ENCODE data around the gene SETDB2.

Gene SETDB2, protein sequence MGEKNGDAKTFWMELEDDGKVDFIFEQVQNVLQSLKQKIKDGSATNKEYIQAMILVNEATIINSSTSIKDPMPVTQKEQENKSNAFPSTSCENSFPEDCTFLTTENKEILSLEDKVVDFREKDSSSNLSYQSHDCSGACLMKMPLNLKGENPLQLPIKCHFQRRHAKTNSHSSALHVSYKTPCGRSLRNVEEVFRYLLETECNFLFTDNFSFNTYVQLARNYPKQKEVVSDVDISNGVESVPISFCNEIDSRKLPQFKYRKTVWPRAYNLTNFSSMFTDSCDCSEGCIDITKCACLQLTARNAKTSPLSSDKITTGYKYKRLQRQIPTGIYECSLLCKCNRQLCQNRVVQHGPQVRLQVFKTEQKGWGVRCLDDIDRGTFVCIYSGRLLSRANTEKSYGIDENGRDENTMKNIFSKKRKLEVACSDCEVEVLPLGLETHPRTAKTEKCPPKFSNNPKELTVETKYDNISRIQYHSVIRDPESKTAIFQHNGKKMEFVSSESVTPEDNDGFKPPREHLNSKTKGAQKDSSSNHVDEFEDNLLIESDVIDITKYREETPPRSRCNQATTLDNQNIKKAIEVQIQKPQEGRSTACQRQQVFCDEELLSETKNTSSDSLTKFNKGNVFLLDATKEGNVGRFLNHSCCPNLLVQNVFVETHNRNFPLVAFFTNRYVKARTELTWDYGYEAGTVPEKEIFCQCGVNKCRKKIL

GRCh38 chr13:49443704-49444523, at the start of gene SETDB2, which contains the start of gene CAB39L:
Gene SETDB2 (plus strand): TSS chr13:49444274. CDS start chr13:49451894, 7,620 bp downstream.
Gene CAB39L (minus strand): TSS chr13:49444064. CDS start chr13:49382910, 61,154 bp downstream.
- no peaks in the 10 kb centered on the region for H3K27me3 Mint-ChIP-seq
- peak; percentile 81 for ATAC-seq (ENCODE audit: low read depth)
- peaks cover 4% of the 10 kb centered on the region for H3K36me3 Mint-ChIP-seq
- peak; percentile 92 to 99 for DNase-seq (ENCODE audit: low spot score in 2 of 2)
- H3K27ac Mint-ChIP-seq = peak within 1 kb of the TSS; percentile 96
- H3K9me3 Mint-ChIP-seq = peaks cover 1% of the 10 kb centered on the region
- peaks cover 31% of the 10 kb centered on the region for H3K4me1 Mint-ChIP-seq
- peak within 1 kb of the TSS; percentile 94 for H3K4me3 Mint-ChIP-seq

DNA sequence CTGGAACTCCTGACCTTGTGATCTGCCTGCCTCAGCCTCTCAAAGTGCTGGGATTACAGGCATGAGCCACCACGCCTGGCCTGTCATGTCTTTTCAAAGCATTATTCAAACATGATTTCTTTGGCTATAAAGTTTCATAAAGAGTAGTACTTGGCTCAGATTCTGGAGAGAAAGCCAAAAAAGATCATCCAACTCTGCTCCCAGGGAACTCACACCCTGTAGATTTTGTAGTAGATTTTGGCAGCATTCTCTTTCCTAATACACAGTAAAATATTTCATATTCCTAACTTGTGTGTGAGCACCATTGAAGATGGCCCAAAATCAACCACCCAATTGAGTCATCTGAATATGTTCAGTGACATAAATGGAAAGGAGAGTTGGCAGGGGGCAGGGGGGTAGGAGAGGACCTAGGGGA, 48.6 kb upstream of the SETDB2 start:
- Mint-ChIP-seq H3K27ac (no peak overlapping the region), H3K9me3 (peaks cover 4% of the 10 kb centered on the region), H3K36me3 (peaks cover 4% of the 10 kb centered on the region), H3K4me3 (no peak overlapping the region), H3K4me1 (no peaks in the 10 kb centered on the region), H3K27me3 (no peaks in the 10 kb centered on the region)
- DNase-seq (ENCODE audit: low spot score in 2 of 2) = no peak
- ATAC-seq (ENCODE audit: low read depth) = no peak

DNA sequence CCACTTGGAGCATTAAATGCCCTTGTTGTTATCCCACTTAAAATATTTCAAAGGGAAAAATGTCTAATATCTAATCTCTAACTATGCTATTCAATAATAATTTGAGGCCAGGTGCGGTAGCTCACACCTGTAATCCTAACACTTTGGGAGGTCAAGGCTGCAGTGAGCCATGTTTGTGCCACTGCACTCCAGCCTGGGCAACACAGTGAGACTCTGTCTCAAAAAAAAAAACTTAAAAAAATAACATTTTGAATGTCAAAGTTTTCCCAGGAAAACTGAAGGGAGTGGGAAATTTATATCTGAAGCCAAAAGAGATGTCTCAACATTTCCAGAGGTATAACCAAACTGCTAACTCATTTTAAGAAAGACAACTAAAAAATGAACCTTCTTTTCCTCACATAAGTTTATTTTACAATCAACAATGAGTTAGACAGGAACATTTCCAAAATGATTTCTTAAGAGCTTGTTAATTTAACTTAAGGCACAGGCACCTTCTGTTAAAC, 48.1 kb upstream of the SETDB2 start:
- ATAC-seq (ENCODE audit: low read depth) (no peak), DNase-seq (ENCODE audit: low spot score in 2 of 2) (no peak)
- peaks cover 3% of the 10 kb centered on the region for H3K36me3 Mint-ChIP-seq
- no peaks in the 10 kb centered on the region for H3K4me1 Mint-ChIP-seq
- peaks cover 4% of the 10 kb centered on the region for H3K9me3 Mint-ChIP-seq
- no peaks in the 10 kb centered on the region for H3K27me3 Mint-ChIP-seq
- no peak overlapping the region for H3K27ac Mint-ChIP-seq
- no peak overlapping the region for H3K4me3 Mint-ChIP-seq

DNA sequence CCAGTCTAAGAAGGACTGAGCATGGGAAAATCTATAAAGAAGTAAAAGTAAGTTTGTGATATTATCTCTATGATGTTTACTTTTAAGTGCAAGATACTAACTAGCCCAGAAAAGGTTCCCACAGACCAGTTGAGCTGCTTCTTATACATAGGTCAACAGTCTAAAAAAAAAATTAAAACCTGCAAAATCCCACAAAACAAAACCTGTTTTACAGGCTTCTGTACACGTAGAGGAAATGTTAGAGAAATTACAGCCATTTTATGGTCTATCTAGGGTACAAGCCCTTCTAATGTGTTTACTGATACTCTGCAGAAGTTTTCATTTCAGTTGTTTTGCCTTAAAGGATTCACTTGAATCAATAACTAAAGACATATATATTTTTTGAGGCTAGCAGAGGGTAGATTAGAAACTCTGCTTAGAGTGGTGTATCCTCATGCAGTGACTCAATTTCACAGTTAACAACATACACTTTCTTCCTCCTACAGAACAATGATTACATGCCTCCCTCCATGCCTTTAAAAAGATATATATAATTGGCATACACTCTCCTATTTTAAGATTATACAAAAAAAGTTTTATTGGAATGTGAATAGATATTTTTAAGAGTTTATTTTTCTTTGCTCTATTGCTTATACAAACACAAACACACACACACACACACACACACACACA, 44.1 kb upstream of the SETDB2 start:
- DNase-seq (ENCODE audit: low spot score in 2 of 2) (no peak), ATAC-seq (ENCODE audit: low read depth) (no peak)
- Mint-ChIP-seq H3K4me1 (peaks cover 3% of the 10 kb centered on the region), H3K27ac (no peak overlapping the region), H3K27me3 (no peaks in the 10 kb centered on the region), H3K4me3 (no peak overlapping the region), H3K9me3 (peaks cover 9% of the 10 kb centered on the region), H3K36me3 (peaks cover 11% of the 10 kb centered on the region)

DNA sequence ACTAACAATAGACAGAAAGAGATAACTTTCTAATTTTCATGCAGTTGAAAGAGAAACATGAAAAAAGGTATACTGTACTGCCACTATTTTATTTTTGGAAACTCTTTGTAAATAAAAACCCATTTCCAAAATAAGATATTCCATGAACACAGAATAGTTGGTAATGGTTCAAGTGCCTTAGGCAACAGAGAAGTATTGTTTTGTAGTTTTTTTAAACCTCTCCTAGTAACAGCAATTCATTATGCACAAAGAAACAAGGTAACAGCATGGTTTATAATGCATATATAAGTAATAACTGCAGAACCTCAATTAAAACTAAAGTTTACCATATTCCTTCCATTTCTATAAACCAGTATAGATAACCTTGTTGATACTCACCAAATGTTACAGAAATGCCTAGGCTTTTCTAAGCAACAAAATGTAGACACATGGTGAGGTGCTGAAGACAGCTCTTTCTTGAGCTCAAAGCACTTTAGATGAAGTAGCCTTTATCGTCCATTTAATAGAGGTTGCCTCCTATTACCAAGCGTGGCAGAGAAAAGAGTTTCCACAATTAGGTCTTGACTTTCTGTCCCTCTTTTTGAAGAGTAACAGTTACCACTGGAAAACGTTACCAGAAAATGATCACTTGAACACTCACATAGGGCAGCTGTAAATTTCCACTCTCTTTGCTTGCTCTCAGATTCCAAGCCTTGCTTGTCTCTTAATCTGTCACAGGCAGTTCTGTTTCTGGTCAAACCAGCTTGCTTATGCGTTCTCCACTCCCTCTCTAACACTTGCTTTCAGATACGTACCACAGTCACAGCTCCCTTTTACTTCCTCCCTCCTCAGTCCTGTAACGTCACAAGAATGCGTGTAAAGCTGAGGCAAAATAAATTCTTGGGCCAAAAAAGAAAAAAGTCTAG, 43.1 kb upstream of the SETDB2 start:
- Mint-ChIP-seq H3K4me3 (peak overlapping the region; percentile 36), H3K36me3 (peaks cover 20% of the 10 kb centered on the region), H3K4me1 (peaks cover 3% of the 10 kb centered on the region), H3K9me3 (peaks cover 16% of the 10 kb centered on the region), H3K27me3 (peaks cover 2% of the 10 kb centered on the region), H3K27ac (peak overlapping the region; percentile 51)
- DNase-seq (ENCODE audit: low spot score in 2 of 2) (peak in 1 of 2 donors; percentile 3), ATAC-seq (ENCODE audit: low read depth) (peak; percentile 80)

DNA sequence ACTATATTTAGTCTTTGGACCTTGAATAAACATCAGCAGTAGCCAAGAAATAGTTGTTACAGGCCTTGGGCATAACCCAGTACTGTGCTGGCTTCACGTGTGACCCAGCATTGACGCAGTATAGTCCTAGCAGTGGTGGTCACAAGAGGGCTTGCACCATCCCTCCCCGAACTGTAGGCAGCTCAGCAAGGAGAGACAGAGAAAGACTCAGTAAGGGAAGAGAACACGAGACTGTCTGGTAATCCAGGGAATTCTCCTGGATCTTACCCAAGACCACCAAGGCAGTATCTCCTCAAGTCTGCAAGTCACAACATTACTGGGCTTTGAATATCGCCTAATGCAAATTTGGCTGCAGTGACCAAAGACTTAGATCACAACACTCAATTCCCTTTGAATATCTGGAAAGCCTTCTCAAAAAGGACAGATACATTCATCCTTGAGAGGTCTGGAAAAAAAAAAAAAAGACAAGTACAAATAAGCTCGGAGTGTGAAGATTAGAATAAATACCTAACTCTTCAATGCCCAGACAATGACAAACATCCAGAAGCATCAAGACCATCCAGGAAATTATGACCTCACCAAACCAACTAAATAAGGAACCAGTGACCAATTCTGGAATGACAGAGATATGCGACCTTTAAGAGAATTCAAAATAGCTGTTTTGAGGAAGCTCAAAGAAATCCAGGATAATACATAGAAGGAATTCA, 39.9 kb upstream of the SETDB2 start:
- Mint-ChIP-seq H3K4me1 (peaks cover 3% of the 10 kb centered on the region), H3K27ac (no peak overlapping the region), H3K27me3 (peaks cover 2% of the 10 kb centered on the region), H3K9me3 (peaks cover 16% of the 10 kb centered on the region), H3K36me3 (peaks cover 25% of the 10 kb centered on the region), H3K4me3 (no peak overlapping the region)
- no peak for DNase-seq (ENCODE audit: low spot score in 2 of 2)
- no peak for ATAC-seq (ENCODE audit: low read depth)

DNA sequence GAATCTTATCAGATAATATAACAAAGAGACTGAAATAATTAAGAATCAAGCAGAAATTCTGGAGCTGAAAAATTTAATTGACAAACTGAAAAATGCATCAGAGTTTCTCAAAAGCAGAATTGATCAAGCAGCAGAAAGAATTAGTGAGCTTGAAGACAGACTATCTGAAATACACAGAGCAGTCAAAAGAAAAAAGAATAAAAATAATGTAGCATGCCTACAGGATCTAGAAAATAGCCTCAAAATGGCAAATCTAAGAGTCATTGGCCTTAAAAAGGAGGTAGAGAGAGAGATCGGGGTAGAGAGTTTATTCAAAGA, 39.4 kb upstream of the SETDB2 start:
- Mint-ChIP-seq H3K9me3 (peaks cover 16% of the 10 kb centered on the region), H3K4me1 (peaks cover 3% of the 10 kb centered on the region), H3K36me3 (peaks cover 25% of the 10 kb centered on the region), H3K27ac (no peak overlapping the region), H3K27me3 (peaks cover 2% of the 10 kb centered on the region), H3K4me3 (no peak overlapping the region)
- DNase-seq (ENCODE audit: low spot score in 2 of 2) = no peak
- no peak for ATAC-seq (ENCODE audit: low read depth)

DNA sequence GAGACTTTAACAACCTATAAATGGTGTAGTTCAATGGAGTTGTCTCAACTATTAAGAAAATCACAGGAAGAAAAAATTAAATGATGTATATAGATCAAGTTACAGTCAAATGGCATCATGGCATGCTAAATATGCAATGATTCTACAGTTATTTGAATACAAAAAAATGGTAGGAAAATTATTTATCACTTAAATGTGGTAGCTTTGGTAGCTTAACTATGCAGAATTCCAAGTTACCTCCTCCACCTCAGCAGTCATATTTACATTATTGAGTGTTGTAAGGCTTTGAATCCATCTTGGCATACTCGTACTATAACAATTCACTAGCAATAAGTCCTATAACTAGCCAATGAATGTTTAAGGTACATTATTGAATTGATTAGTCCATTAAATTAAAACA, 37.0 kb upstream of the SETDB2 start:
- Mint-ChIP-seq H3K36me3 (peaks cover 25% of the 10 kb centered on the region), H3K27ac (no peak overlapping the region), H3K4me3 (no peak overlapping the region), H3K9me3 (peaks cover 16% of the 10 kb centered on the region), H3K4me1 (no peaks in the 10 kb centered on the region), H3K27me3 (peaks cover 2% of the 10 kb centered on the region)
- no peak for ATAC-seq (ENCODE audit: low read depth)
- DNase-seq (ENCODE audit: low spot score in 2 of 2) = no peak

GRCh38 chr13:49407936-49408335, 36.1 kb upstream of the SETDB2 start:
- ATAC-seq (ENCODE audit: low read depth) (no peak), DNase-seq (ENCODE audit: low spot score in 2 of 2) (no peak)
- Mint-ChIP-seq H3K9me3 (peaks cover 16% of the 10 kb centered on the region), H3K4me3 (no peak overlapping the region), H3K27me3 (peaks cover 2% of the 10 kb centered on the region), H3K27ac (no peak overlapping the region), H3K4me1 (no peaks in the 10 kb centered on the region), H3K36me3 (peaks cover 25% of the 10 kb centered on the region)

DNA sequence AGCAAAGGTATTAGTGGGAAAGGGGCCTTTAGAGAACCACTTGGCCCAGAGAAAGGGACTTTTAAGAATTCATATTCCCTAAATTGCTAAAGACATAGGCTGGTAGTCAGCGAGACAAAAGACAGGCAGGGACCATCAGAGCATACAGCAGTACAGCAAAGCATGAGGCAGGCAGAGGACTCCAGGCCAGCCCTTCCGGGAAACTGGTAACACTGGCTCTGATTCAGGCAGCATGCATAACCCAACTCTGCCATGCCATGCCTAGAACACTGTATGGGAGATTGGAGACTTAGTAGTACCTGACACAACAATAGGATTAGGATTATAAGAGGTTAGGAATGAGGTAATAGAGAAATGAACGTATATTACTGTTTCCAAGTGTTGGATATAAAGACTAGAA, 35.1 kb upstream of the SETDB2 start:
- Mint-ChIP-seq H3K36me3 (peaks cover 21% of the 10 kb centered on the region), H3K27me3 (peaks cover 2% of the 10 kb centered on the region), H3K4me1 (no peaks in the 10 kb centered on the region), H3K9me3 (peaks cover 13% of the 10 kb centered on the region), H3K4me3 (no peak overlapping the region), H3K27ac (no peak overlapping the region)
- DNase-seq (ENCODE audit: low spot score in 2 of 2) = no peak
- ATAC-seq (ENCODE audit: low read depth) = no peak

DNA sequence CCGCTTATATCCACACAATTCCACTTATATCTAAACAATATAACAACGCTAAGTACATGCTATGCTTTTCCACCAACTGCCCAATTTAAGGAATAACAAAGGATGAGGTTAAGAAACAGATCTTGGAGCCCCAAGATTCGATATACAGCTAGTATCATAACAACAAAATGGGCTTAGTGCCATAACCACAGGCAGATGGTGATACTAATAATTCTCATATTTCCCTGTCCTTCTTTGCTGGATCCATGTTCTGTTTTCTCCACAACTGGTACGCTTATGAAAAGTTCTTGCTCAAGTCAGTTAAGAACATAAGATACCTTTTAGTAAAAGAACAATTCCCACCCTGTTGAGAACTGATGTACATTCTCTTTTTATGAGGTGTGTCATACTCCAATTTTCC, 34.1 kb upstream of the SETDB2 start:
- ATAC-seq (ENCODE audit: low read depth) (no peak), DNase-seq (ENCODE audit: low spot score in 2 of 2) (no peak)
- H3K4me3 Mint-ChIP-seq = no peak overlapping the region
- no peaks in the 10 kb centered on the region for H3K4me1 Mint-ChIP-seq
- H3K27me3 Mint-ChIP-seq = peaks cover 2% of the 10 kb centered on the region
- no peak overlapping the region for H3K27ac Mint-ChIP-seq
- H3K9me3 Mint-ChIP-seq = peaks cover 6% of the 10 kb centered on the region
- H3K36me3 Mint-ChIP-seq = peaks cover 13% of the 10 kb centered on the region

DNA sequence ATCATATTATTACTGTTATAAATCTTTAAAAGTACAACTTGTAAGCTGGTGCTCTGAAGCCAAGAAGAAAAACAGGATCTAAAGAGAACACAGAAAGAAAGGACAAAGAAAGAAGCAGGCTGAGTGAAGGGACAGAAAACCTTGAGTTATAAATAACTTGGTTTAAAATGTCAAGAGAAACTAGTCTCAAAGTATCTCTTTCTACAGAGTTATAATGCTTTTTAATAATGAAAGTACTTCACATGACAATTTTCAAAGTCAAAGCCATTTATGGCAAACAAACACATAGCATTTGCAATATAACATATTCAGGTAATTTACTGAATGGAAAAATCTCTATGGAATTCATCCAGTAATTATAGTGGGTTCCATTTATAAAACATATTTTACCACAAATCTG, 33.6 kb upstream of the SETDB2 start:
- Mint-ChIP-seq H3K27me3 (peaks cover under 1% of the 10 kb centered on the region), H3K4me3 (no peak overlapping the region), H3K36me3 (peaks cover 10% of the 10 kb centered on the region), H3K9me3 (peaks cover 3% of the 10 kb centered on the region), H3K27ac (no peak overlapping the region), H3K4me1 (no peaks in the 10 kb centered on the region)
- DNase-seq (ENCODE audit: low spot score in 2 of 2) (no peak), ATAC-seq (ENCODE audit: low read depth) (no peak)

Measured in memory B cell (primary cell).